MG63 (cell line): ENCODE data around the gene CFAP157. TPM values are rescaled to one million over a fixed set of nuclear protein-coding genes. Genes with fewer than 3 reads are reported as not detected.

Experiments
- DNase-seq: peaks from one replicate; pipeline ENCODE4 v3.0.0-alpha.2; 2020
- H3K27me3 ChIP-seq: fragments of 250-450 bp; sonication (Bioruptor Pico); 2 replicates; pipeline ENCODE4 v1.5.1; 2020; ENCODE audit warnings: mild to moderate bottlenecking, moderate library complexity
- H3K36me3 ChIP-seq: fragments of 250-450 bp; sonication (Bioruptor Pico); 2 replicates; pipeline ENCODE4 v1.5.1; 2020; ENCODE audit warnings: mild to moderate bottlenecking, moderate library complexity
- H3K4me3 ChIP-seq: fragments of 250-450 bp; sonication (Bioruptor Pico); 2 replicates; pipeline ENCODE4 v1.5.1; 2020; ENCODE audit warnings: mild to moderate bottlenecking, moderate library complexity
- H3K9me3 ChIP-seq: fragments of 250-450 bp; sonication (Bioruptor Pico); 2 replicates; pipeline ENCODE4 v1.5.1; 2020; ENCODE audit warnings: mild to moderate bottlenecking, moderate library complexity
- total RNA-seq: library from RNA; depleted of rRNA; stranded (reverse); fragments of >200 nt; shearing (Covaris generic); gene quantifications from 2 replicates; pipeline ENCODE4 v1.2.3, GENCODE V29; 2014; ENCODE audit warnings: low replicate concordance; rRNA removed

The CFAP157 gene
- total RNA-seq, 1 experiment from 2014 or later: not detected

DNA sequence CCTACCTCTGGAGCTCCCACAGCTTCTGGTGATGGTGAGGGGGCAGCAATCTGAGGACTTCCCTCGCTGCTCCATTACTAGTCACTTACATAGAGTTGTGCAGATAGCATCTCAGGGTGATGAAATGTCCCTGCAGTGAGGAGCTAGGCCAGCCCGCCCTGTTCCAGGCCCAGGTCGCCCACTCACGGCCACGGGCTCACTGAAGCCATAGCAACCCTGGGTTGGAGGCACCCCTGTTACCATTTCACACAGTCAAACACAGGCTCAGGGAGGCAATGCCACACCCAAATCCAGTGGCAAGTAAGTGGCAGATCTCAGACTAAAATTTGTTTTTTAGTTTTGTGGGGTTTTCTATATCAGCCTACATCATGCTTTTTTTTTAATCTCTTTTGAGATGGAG lies 52.1 kb downstream of the CFAP157 start:
- Histone ChIP-seq H3K27me3 (peaks cover 9% of the 10 kb centered on the region), H3K9me3 (no peaks in the 10 kb centered on the region), H3K4me3 (no peak overlapping the region), H3K36me3 (no peaks in the 10 kb centered on the region)
- no peak for DNase-seq

DNA sequence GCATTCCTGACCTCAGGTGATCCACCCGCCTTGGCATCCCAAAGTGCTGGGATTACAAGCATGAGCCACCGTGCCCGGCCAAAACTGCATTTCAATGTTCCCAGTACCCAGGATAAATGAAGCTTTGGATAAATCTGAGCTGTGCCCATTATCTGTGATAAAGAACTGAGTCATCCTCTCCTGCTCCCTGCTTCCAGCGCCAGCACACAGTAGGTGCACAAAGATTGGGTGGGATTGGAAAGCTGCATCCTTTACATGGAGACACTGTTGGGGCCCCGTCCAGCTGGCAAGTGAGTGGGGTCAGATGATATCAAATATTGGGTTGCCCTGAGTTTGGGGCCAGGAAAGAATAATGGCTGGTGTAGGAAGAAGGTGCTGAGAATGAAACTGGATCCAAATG lies 54.3 kb downstream of the CFAP157 start:
- no peaks in the 10 kb centered on the region for H3K36me3 ChIP-seq
- no peak for DNase-seq
- H3K27me3 ChIP-seq: no peaks in the 10 kb centered on the region; the same call in 1 of the 2 replicates
- H3K9me3 ChIP-seq: no peaks in the 10 kb centered on the region
- H3K4me3 ChIP-seq: no peak overlapping the region

DNA sequence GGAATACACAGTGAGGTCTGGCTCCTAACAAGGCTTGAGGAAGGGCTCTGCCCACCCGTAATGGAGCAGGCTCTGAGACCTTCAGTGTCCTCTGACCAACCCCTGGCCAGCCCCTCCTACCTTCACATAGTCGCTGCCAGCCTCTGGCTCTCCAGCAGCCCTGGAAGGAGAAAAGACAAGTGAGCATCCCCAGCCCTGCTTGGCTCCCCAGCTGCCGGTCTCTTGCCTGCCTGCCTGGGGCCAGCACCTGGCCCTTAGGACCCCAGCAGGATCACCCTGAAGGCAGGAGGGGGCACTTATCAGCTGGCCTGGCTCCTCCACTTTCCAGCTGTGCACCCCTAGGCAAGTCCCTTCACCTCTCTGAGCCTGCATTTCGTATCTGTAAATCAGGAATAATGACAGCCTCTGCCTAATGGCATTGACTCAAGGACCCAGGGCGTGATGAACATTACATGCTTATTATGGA lies 54.7 kb downstream of the CFAP157 start:
- Histone ChIP-seq H3K9me3 (no peaks in the 10 kb centered on the region), H3K27me3 (no peaks in the 10 kb centered on the region), H3K4me3 (no peak overlapping the region), H3K36me3 (no peaks in the 10 kb centered on the region)
- no peak for DNase-seq

DNA sequence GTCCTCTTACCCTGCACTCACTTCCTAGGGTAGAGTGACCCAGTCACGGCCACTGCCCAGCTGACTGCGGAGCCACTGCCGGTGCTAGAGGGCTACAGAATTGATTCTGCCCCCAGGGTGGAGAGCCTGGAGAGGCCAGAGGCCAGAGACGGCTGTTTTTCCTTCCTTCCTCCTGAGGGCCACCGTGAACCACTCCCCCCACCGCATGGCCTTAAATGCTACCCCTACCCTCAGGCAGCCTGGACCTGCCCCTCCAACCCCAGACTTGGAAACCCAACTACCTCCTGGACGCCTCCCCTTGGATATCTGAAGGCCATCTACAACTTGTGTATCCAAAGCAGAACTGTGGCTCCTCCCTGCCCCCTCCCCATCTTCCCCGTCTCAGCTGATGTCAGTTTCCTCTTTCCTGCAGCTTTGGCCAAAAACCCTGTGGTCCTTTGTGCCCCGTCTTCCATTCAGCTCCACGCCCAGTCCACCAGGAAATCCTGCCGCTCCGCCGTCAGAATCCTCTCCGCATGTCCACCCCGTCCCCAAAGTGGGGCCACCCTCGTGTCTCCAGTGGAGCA lies 55.4 kb downstream of the CFAP157 start:
- no peak for DNase-seq
- Histone ChIP-seq H3K27me3 (no peaks in the 10 kb centered on the region), H3K36me3 (no peaks in the 10 kb centered on the region), H3K4me3 (no peak overlapping the region), H3K9me3 (no peaks in the 10 kb centered on the region)

DNA sequence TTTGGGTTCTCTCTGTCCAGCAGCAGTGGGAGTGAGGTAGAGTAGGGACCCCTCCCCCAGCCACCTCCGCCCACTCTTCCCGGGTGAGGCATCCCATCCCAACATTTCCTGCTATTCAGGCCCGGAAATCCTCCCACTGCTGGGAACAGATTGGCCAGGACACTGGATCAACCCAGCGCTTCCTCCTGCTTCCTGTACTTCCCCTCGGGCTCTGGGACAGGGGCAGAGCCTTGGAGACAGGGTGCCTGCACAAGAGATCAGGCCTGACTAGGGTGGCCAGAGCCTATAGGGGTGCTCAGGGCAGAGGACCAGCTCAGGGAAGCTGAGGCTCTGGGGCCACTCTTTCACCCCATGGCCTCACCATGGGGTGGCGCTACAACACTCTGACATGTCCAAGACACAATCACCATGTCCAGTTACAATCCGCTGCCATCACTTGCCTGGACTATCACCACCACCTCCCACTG lies 57.2 kb downstream of the CFAP157 start:
- Histone ChIP-seq H3K4me3 (no peak overlapping the region), H3K9me3 (no peaks in the 10 kb centered on the region), H3K36me3 (no peaks in the 10 kb centered on the region), H3K27me3 (no peaks in the 10 kb centered on the region)
- DNase-seq: no peak

DNA sequence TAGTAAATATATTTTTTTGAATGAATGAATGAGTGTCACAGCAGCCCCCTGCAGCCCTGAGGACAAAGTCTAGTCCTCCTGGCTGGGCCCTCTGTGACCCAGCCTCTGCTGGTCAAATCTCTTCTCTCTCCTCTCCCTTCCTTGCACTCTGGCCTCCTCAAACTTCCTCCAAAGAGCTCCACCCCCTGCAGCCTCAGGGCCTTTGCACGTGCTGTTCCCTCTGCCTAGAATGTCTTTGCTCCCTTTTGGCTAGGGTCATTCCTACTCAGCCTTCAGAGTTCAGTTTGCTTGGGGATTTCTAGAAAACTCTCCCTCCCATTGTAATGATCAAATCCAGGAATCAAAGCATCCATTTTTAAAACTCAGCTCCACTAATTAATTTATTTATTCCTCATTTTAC lies 58.6 kb downstream of the CFAP157 start:
- Histone ChIP-seq H3K36me3 (no peaks in the 10 kb centered on the region), H3K4me3 (no peak overlapping the region), H3K27me3 (no peaks in the 10 kb centered on the region), H3K9me3 (no peaks in the 10 kb centered on the region)
- no peak for DNase-seq

Other genes starting within 250 kb of the CFAP157 start
- gene STXBP1, start 94.7 kb upstream of the CFAP157 start, total RNA-seq: 0.36 and 87.7 TPM in 2 replicates
- 15.9 and 26.7 TPM in 2 replicates for gene PTRH1, start 8.7 kb downstream of the CFAP157 start, total RNA-seq
- not detected in 2 replicates for gene TTC16, start 9.1 kb downstream of the CFAP157 start, total RNA-seq
- gene TOR2A, start 28.3 kb downstream of the CFAP157 start, total RNA-seq: 5.8 and 18.7 TPM in 2 replicates
- gene SH2D3C, start 71.7 kb downstream of the CFAP157 start, total RNA-seq: not detected in 2 replicates
- 48.6 and 67.5 TPM in 2 replicates for gene CDK9, start 79.0 kb downstream of the CFAP157 start, total RNA-seq
- gene FPGS, start 95.9 kb downstream of the CFAP157 start, total RNA-seq: 100 and 115 TPM in 2 replicates
- gene ENG, start 147.7 kb downstream of the CFAP157 start, total RNA-seq: 12.9 and 14.0 TPM in 2 replicates
- gene AK1, start 170.7 kb downstream of the CFAP157 start, total RNA-seq: 36.6 and 69.0 TPM in 2 replicates
- gene ST6GALNAC6, start 192.6 kb downstream of the CFAP157 start, total RNA-seq: 40.5 and 47.3 TPM in 2 replicates
- 4.7 and 26.9 TPM in 2 replicates for gene ST6GALNAC4, start 210.1 kb downstream of the CFAP157 start, total RNA-seq
- gene PIP5KL1, start 223.8 kb downstream of the CFAP157 start, total RNA-seq: 0.13 TPM in 1 of 2 replicates, not detected in the other
- 23.3 and 38.9 TPM in 2 replicates for gene DPM2, start 230.9 kb downstream of the CFAP157 start, total RNA-seq